Omental fat pad (tissue), 4 donors: ENCODE data around the gene CNPY1. TPM values are rescaled to one million over a fixed set of nuclear protein-coding genes. Genes with fewer than 3 reads are reported as not detected.

Source experiments
- ATAC-seq: fragments of 150-250 bp; one replicate; pipeline ENCODE4 v1.9.1; 2016; ENCODE audit warnings: mild to moderate bottlenecking, moderate library complexity; ENCODE audit not compliant: low FRiP score
- DNase-seq: peaks from one replicate; pipeline ENCODE4 v3.0.0-alpha.2; 2019; ENCODE audit warnings: low spot score
- CTCF ChIP-seq, 3 donors: fragments of 450-650 bp; IDR thresholded peaks; one replicate each; pipeline ENCODE4 v1.5.1; 2016 to 2017; ENCODE audit warnings: antibody characterized with exemption in 3 of 3, mild to moderate bottlenecking in 3 of 3, moderate library complexity in 2 of 3
- total RNA-seq, 4 donors: library from RNA; depleted of rRNA; stranded (reverse); fragments of >200 nt; gene quantifications; one replicate each; pipeline ENCODE4 v1.1.0, GENCODE V29; 2016

The CNPY1 gene
- total RNA-seq, 4 donors from 2014 or later: not detected

GRCh38 chr7:155467846-155468784 lies 78.2 kb downstream of the CNPY1 start:
- no peak for TF ChIP-seq CTCF (IDR thresholded peaks at IDR 0.05)
- ATAC-seq: no peak
- no peak for DNase-seq

- TF ChIP-seq CTCF (IDR thresholded peaks at IDR 0.05): no peak
- ATAC-seq (no peak), DNase-seq (no peak)
Observed at GRCh38 chr7:155466814-155467733, 79.3 kb downstream of the CNPY1 start.

GRCh38 chr7:155466142-155466813 lies 80.1 kb downstream of the CNPY1 start:
- ATAC-seq: no peak
- TF ChIP-seq CTCF (IDR thresholded peaks at IDR 0.05): no peak
- DNase-seq: no peak

- no peak for TF ChIP-seq CTCF (IDR thresholded peaks at IDR 0.05)
- no peak for DNase-seq
- ATAC-seq: no peak
Observed at GRCh38 chr7:155465761-155466141, 80.6 kb downstream of the CNPY1 start.

- TF ChIP-seq CTCF (IDR thresholded peaks at IDR 0.05): no peak
- ATAC-seq (no peak), DNase-seq (no peak)
Observed at GRCh38 chr7:155464948-155465739, 81.2 kb downstream of the CNPY1 start.

GRCh38 chr7:155464183-155464582 lies 82.2 kb downstream of the CNPY1 start:
- TF ChIP-seq CTCF (IDR thresholded peaks at IDR 0.05): no peak
- DNase-seq (no peak), ATAC-seq (no peak)
